SK-N-SH treated with all-trans-retinoic acid at 6 μM for 48 hours (cell line): ENCODE data around the gene APOB.

Experiments used
- ATAC-seq: fragments of 200-7000 bp; cut with Tn5 transposase; 3 replicates; pipeline ENCODE4 v1.9.1; 2020; ENCODE audit warnings: mild to moderate bottlenecking, moderate library complexity
- ARNTL ChIP-seq: fragments of 450-650 bp; formaldehyde crosslinking; IDR thresholded peaks from 2 replicates; pipeline ENCODE4 v1.5.0; 2020; ENCODE audit warnings: low read depth, mild to moderate bottlenecking, moderate library complexity, borderline replicate concordance
- BACH2 ChIP-seq: fragments of 250-450 bp; sonication (Bioruptor Pico); IDR thresholded peaks from 2 replicates; pipeline ENCODE4 v1.9.0; 2021; ENCODE audit warnings: mild to moderate bottlenecking, borderline replicate concordance
- CSDC2 ChIP-seq: fragments of 250-450 bp; sonication (Bioruptor Pico); IDR thresholded peaks from 2 replicates; pipeline ENCODE4 v1.5.0; 2020; ENCODE audit warnings: mild to moderate bottlenecking, moderate library complexity
- ESRRG ChIP-seq: fragments of 250-450 bp; sonication (Bioruptor Pico); IDR thresholded peaks from 2 replicates; pipeline ENCODE4 v1.6.1; 2021; ENCODE audit warnings: mild to moderate bottlenecking
- OSR1 ChIP-seq: fragments of 250-450 bp; sonication (Bioruptor Pico); IDR thresholded peaks from 2 replicates; pipeline ENCODE4 v1.8.0; 2022; ENCODE audit warnings: moderate library complexity, mild to moderate bottlenecking, inconsistent platforms
- PPARA ChIP-seq: fragments of 250-450 bp; sonication (Bioruptor Pico); IDR thresholded peaks from 2 replicates; pipeline ENCODE4 v1.5.0; 2020; ENCODE audit warnings: mild to moderate bottlenecking, borderline replicate concordance
- RARB ChIP-seq: fragments of 250-450 bp; sonication (Bioruptor Pico); IDR thresholded peaks from 2 replicates; pipeline ENCODE4 v1.8.0; 2021; ENCODE audit warnings: mild to moderate bottlenecking, moderate library complexity
- SNAI2 ChIP-seq: fragments of 250-450 bp; sonication (Bioruptor Pico); IDR thresholded peaks from 2 replicates; pipeline ENCODE4 v1.5.0; 2020; ENCODE audit warnings: mild to moderate bottlenecking, moderate library complexity
- TCF4 ChIP-seq: fragments of 250-450 bp; sonication (Bioruptor Pico); IDR thresholded peaks from 2 replicates; pipeline ENCODE4 v1.8.0; 2021; ENCODE audit warnings: mild to moderate bottlenecking, moderate library complexity, borderline replicate concordance
- TOX ChIP-seq: fragments of 250-450 bp; sonication (Bioruptor Pico); IDR thresholded peaks from 2 replicates; pipeline ENCODE4 v1.8.0; 2021; ENCODE audit warnings: mild to moderate bottlenecking, moderate library complexity, borderline replicate concordance
- ZC3H10 ChIP-seq: fragments of 250-450 bp; sonication (Bioruptor Pico); IDR thresholded peaks from 2 replicates; pipeline ENCODE4 v1.5.1; 2021; ENCODE audit warnings: mild to moderate bottlenecking, moderate library complexity
- ZFP3 ChIP-seq: fragments of 250-450 bp; sonication (Bioruptor Pico); IDR thresholded peaks from 2 replicates; pipeline ENCODE4 v1.5.0; 2020; ENCODE audit warnings: mild to moderate bottlenecking, moderate library complexity
- ZFP30 ChIP-seq: fragments of 450-650 bp; formaldehyde crosslinking; IDR thresholded peaks from 2 replicates; pipeline ENCODE4 v1.5.0; 2022; ENCODE audit warnings: mild to moderate bottlenecking, moderate library complexity
- ZNF565 ChIP-seq: fragments of 450-650 bp; formaldehyde crosslinking; conservative IDR thresholded peaks from 2 replicates; pipeline ENCODE4 v1.5.0; 2020; ENCODE audit warnings: low read depth, mild to moderate bottlenecking, moderate library complexity
- ZNF70 ChIP-seq: fragments of 450-650 bp; formaldehyde crosslinking; IDR thresholded peaks from 2 replicates; pipeline ENCODE4 v1.5.0; 2020; ENCODE audit warnings: mild to moderate bottlenecking, moderate library complexity
- ZNF8 ChIP-seq: fragments of 450-650 bp; formaldehyde crosslinking; IDR thresholded peaks from 2 replicates; pipeline ENCODE4 v1.5.0; 2020; ENCODE audit warnings: mild to moderate bottlenecking, moderate library complexity
- TF ChIP-seq, protein P1 (sequence below): fragments of 250-450 bp; sonication (Bioruptor Pico); IDR thresholded peaks from 2 replicates; pipeline ENCODE4 v1.5.0; 2020; ENCODE audit warnings: mild to moderate bottlenecking, moderate library complexity
- TF ChIP-seq, protein P2 (sequence below): fragments of 250-450 bp; sonication (Bioruptor Pico); IDR thresholded peaks from 2 replicates; pipeline ENCODE4 v1.8.0; 2020; ENCODE audit warnings: mild to moderate bottlenecking, moderate library complexity, borderline replicate concordance
- TF ChIP-seq, protein P3 (sequence below): fragments of 250-450 bp; sonication (Bioruptor Pico); IDR thresholded peaks from 2 replicates; pipeline ENCODE4 v1.8.0; 2021; ENCODE audit warnings: low read depth, mild to moderate bottlenecking, moderate library complexity, borderline replicate concordance
- TF ChIP-seq, protein P4 (sequence below): fragments of 250-450 bp; sonication (Bioruptor Pico); IDR thresholded peaks from 2 replicates; pipeline ENCODE4 v1.5.1; 2020; ENCODE audit warnings: low read depth, mild to moderate bottlenecking, moderate library complexity
- TF ChIP-seq, protein P5 (sequence below): fragments of 250-450 bp; sonication (Bioruptor Pico); IDR thresholded peaks from 2 replicates; pipeline ENCODE4 v1.5.1; 2021; ENCODE audit warnings: mild to moderate bottlenecking, moderate library complexity

The APOB gene

DNA sequence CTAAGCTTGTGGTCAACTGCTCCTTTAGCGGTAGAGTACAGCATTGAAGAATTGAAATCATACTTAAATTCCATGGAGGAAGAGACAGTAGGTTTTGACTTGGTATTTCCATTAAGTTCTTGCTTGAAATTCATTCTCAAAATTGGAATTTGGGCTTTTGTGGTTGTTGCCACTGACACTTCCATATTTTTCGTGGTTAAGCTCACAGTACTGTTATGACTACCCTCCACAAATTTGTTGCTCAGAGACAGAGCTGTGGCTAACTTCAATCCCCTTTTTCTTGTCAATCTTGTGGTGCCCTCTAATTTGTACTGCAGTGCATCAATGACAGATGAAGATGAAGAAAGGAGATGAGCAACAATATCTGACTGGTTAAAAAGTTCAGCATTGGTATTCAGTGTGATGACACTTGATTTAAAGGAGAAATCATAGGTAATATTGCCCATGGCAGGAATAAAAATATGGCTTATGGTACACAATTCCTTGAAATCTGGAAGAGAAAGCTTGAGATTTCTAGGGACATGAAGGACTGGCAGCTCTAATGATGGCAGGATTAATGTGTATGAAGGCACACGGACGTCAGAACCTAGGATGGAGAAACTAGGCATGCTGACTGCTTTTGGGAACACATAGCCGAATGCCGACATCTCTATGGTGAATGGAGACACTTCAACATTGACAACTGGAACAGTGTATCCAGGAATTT lies 37.3 kb downstream of the APOB start (continued):
- TF ChIP-seq, protein P1, sequence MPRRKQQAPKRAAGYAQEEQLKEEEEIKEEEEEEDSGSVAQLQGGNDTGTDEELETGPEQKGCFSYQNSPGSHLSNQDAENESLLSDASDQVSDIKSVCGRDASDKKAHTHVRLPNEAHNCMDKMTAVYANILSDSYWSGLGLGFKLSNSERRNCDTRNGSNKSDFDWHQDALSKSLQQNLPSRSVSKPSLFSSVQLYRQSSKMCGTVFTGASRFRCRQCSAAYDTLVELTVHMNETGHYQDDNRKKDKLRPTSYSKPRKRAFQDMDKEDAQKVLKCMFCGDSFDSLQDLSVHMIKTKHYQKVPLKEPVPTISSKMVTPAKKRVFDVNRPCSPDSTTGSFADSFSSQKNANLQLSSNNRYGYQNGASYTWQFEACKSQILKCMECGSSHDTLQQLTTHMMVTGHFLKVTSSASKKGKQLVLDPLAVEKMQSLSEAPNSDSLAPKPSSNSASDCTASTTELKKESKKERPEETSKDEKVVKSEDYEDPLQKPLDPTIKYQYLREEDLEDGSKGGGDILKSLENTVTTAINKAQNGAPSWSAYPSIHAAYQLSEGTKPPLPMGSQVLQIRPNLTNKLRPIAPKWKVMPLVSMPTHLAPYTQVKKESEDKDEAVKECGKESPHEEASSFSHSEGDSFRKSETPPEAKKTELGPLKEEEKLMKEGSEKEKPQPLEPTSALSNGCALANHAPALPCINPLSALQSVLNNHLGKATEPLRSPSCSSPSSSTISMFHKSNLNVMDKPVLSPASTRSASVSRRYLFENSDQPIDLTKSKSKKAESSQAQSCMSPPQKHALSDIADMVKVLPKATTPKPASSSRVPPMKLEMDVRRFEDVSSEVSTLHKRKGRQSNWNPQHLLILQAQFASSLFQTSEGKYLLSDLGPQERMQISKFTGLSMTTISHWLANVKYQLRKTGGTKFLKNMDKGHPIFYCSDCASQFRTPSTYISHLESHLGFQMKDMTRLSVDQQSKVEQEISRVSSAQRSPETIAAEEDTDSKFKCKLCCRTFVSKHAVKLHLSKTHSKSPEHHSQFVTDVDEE (CRISPR knock-in tag) = no peak
- no peak for TF ChIP-seq SNAI2 (CRISPR knock-in tag)
- no peak for TF ChIP-seq ESRRG (CRISPR knock-in tag)
- no peak for TF ChIP-seq ZNF565 (CRISPR knock-in tag)
- no peak for TF ChIP-seq ZNF70 (CRISPR knock-in tag)
- TF ChIP-seq PPARA (CRISPR knock-in tag) = no peak
- no peak for TF ChIP-seq ZC3H10 (CRISPR knock-in tag)
- TF ChIP-seq TCF4 = no peak

DNA sequence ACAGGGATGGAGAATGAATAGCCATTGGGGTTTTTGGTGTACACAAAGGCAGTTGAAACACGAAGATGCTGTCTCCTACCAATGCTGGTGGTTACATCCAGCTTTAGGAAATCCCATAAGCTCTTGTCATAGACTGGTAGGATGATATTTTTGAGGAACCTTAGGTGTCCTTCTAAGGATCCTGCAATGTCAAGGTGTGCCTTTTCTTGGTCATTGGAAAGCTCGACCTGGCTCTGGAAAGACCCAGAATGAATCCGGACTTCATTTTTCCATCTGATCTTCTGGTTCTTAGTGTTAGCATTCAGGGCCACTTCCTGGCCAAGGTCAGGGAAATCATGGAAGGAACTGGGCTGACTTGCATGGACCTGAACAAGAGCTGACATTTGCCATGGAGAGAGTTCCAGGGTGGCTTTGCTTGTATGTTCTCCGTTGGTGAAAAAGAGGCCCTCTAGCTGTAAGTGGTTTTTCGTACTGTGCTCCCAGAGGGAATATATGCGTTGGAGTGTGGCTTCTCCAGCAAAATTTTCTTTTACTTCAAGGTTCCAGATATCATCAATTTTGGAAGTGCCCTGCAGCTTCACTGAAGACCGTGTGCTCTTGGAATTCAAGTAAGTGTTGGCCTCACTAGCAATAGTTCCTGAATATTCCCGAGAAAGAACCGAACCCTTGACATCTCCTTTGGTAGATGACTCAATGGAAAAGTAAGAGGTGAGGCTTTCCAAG lies 38.0 kb downstream of the APOB start:
- no peak for TF ChIP-seq OSR1 (CRISPR knock-in tag)
- no peak for TF ChIP-seq ZFP3 (CRISPR knock-in tag)
- no peak for TF ChIP-seq BACH2 (CRISPR knock-in tag)
- TF ChIP-seq, protein P2, sequence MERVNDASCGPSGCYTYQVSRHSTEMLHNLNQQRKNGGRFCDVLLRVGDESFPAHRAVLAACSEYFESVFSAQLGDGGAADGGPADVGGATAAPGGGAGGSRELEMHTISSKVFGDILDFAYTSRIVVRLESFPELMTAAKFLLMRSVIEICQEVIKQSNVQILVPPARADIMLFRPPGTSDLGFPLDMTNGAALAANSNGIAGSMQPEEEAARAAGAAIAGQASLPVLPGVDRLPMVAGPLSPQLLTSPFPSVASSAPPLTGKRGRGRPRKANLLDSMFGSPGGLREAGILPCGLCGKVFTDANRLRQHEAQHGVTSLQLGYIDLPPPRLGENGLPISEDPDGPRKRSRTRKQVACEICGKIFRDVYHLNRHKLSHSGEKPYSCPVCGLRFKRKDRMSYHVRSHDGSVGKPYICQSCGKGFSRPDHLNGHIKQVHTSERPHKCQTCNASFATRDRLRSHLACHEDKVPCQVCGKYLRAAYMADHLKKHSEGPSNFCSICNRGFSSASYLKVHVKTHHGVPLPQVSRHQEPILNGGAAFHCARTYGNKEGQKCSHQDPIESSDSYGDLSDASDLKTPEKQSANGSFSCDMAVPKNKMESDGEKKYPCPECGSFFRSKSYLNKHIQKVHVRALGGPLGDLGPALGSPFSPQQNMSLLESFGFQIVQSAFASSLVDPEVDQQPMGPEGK (CRISPR knock-in tag) = no peak
- TF ChIP-seq, protein P3, sequence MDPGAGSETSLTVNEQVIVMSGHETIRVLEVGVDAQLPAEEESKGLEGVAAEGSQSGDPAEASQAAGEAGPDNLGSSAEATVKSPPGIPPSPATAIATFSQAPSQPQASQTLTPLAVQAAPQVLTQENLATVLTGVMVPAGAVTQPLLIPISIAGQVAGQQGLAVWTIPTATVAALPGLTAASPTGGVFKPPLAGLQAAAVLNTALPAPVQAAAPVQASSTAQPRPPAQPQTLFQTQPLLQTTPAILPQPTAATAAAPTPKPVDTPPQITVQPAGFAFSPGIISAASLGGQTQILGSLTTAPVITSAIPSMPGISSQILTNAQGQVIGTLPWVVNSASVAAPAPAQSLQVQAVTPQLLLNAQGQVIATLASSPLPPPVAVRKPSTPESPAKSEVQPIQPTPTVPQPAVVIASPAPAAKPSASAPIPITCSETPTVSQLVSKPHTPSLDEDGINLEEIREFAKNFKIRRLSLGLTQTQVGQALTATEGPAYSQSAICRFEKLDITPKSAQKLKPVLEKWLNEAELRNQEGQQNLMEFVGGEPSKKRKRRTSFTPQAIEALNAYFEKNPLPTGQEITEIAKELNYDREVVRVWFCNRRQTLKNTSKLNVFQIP = no peak
- no peak for TF ChIP-seq TOX (CRISPR knock-in tag)
- TF ChIP-seq TCF4 = no peak
- TF ChIP-seq ZNF565 (CRISPR knock-in tag) = no peak
- TF ChIP-seq ZNF8 (CRISPR knock-in tag) = no peak
- no peak for TF ChIP-seq RARB (CRISPR knock-in tag)
- no peak for TF ChIP-seq ARNTL (CRISPR knock-in tag)
- TF ChIP-seq PPARA (CRISPR knock-in tag) = no peak
- TF ChIP-seq, protein P4, sequence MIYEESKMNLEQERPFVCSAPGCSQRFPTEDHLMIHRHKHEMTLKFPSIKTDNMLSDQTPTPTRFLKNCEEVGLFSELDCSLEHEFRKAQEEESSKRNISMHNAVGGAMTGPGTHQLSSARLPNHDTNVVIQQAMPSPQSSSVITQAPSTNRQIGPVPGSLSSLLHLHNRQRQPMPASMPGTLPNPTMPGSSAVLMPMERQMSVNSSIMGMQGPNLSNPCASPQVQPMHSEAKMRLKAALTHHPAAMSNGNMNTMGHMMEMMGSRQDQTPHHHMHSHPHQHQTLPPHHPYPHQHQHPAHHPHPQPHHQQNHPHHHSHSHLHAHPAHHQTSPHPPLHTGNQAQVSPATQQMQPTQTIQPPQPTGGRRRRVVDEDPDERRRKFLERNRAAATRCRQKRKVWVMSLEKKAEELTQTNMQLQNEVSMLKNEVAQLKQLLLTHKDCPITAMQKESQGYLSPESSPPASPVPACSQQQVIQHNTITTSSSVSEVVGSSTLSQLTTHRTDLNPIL = no peak
- no peak for TF ChIP-seq ZC3H10 (CRISPR knock-in tag)
- no peak for TF ChIP-seq ZFP30 (CRISPR knock-in tag)
- TF ChIP-seq, protein P1 (CRISPR knock-in tag) = no peak
- TF ChIP-seq CSDC2 (CRISPR knock-in tag) = no peak
- TF ChIP-seq, protein P5, sequence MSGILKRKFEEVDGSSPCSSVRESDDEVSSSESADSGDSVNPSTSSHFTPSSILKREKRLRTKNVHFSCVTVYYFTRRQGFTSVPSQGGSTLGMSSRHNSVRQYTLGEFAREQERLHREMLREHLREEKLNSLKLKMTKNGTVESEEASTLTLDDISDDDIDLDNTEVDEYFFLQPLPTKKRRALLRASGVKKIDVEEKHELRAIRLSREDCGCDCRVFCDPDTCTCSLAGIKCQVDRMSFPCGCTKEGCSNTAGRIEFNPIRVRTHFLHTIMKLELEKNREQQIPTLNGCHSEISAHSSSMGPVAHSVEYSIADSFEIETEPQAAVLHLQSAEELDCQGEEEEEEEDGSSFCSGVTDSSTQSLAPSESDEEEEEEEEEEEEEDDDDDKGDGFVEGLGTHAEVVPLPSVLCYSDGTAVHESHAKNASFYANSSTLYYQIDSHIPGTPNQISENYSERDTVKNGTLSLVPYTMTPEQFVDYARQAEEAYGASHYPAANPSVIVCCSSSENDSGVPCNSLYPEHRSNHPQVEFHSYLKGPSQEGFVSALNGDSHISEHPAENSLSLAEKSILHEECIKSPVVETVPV (CRISPR knock-in tag) = no peak
- ATAC-seq = no peak
